B cell (primary cell): Measurements from ENCODE around the gene DLGAP3.

Experiments used
- CTCF ChIP-seq: fragments of 200-600 bp; IDR thresholded peaks from one replicate; pipeline ENCODE4 v1.8.0; 2022; ENCODE audit warnings: antibody characterized with exemption, mild to moderate bottlenecking
- EZH2 ChIP-seq: IDR thresholded peaks from 2 replicates; pipeline ENCODE4 v1.6.1; 2012; ENCODE audit warnings: borderline replicate concordance, low read depth, mild to moderate bottlenecking, moderate library complexity, low read length; ENCODE audit not compliant: insufficient read depth, poor library complexity, severe bottlenecking

GRCh38 chr1:34831721-34832246 lies 97.7 kb downstream of the DLGAP3 start:
- no peak for TF ChIP-seq CTCF
- no peak for TF ChIP-seq EZH2
